ENCODE measurements around the gene PAFAH2. TPM values are rescaled to one million over a fixed set of nuclear protein-coding genes. Genes with fewer than 3 reads are reported as not detected.
A peak's percentile ranks its signal among the peaks of the same experiment; 100 is the strongest.

The PAFAH2 gene
- total RNA-seq, 1 donor from 2014 or later, result 19.4 TPM

DNA sequence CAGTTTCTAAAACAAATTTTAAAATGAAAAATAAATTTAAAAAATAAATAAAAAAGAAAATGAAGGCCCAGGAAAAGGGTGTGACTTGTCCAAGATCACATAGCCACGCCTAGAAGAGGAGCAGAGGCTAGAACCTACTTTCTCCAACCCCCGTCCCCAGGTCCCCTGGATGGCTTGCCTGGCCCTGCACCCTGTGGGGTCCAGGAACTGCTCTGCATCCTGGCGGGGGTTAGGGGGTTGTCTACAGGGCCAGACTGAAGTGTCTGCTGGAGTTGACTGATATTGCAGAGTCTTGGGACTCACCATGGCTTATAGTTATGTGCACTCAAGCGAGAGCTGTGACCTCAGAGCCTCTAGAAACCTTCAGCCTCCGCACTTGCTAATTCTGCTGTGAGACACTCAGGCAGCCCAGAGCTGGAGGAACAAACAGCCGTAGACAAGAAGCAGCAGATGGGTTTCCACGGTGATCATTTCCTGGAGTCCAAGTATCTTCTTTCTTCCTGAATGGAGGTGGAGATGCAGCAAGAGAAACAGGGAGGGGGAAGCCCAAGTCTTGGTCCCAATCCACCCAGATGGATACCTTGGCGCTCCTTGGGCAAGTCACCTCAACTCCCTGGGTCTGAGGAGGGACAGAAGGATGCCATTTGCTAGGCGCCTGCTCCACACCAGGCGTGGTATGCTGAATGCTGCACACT, 18.5 kb upstream of the PAFAH2 start:
- TF ChIP-seq, protein P1, sequence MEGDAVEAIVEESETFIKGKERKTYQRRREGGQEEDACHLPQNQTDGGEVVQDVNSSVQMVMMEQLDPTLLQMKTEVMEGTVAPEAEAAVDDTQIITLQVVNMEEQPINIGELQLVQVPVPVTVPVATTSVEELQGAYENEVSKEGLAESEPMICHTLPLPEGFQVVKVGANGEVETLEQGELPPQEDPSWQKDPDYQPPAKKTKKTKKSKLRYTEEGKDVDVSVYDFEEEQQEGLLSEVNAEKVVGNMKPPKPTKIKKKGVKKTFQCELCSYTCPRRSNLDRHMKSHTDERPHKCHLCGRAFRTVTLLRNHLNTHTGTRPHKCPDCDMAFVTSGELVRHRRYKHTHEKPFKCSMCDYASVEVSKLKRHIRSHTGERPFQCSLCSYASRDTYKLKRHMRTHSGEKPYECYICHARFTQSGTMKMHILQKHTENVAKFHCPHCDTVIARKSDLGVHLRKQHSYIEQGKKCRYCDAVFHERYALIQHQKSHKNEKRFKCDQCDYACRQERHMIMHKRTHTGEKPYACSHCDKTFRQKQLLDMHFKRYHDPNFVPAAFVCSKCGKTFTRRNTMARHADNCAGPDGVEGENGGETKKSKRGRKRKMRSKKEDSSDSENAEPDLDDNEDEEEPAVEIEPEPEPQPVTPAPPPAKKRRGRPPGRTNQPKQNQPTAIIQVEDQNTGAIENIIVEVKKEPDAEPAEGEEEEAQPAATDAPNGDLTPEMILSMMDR (IDR thresholded peaks at IDR 0.05), result no peak
- no peak overlapping the region for H3K27ac ChIP-seq

DNA sequence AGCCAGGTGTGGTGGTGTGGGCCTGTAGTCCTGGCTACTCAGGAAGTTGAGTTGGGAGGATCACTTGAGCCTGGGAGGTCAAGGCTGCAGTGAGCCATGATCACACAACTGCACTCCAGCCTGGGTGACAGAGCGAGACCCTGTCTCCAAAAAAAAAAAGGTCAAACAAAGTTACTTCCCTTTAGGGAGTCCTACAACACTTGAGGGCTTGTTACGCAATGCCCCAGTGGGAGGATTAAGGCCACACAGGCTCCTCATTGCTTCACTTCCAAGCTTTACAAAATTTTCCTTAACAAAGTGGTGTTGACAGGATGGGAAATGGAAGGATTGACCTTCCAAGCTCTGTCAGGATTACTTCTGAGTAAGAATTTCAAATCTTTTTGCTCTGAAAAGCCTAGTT, 17.5 kb upstream of the PAFAH2 start:
- DNase-seq, result peak; percentile 81
- Histone ChIP-seq H3K27ac (peak overlapping the region; percentile 31), H3K36me3 (no peaks in the 10 kb centered on the region), H3K4me1 (peaks cover 32% of the 10 kb centered on the region), H3K27me3 (ENCODE audit: low read depth) (no peaks in the 10 kb centered on the region), H3K4me3 (no peak overlapping the region), H3K9me3 (no peaks in the 10 kb centered on the region)
- peak; percentile 73 to 79 for ATAC-seq
- TF ChIP-seq, protein P1 (IDR thresholded peaks at IDR 0.05), result no peak
- intact Hi-C loops (cut with DNase I), result no loop called here

More for the DNA sequence above, 18.5 kb upstream of the PAFAH2 start:
- no peak for DNase-seq
- Histone ChIP-seq H3K36me3 (no peaks in the 10 kb centered on the region), H3K27me3 (ENCODE audit: low read depth) (no peaks in the 10 kb centered on the region), H3K9me3 (no peaks in the 10 kb centered on the region), H3K4me3 (no peak overlapping the region), H3K4me1 (peaks cover 32% of the 10 kb centered on the region)
- ATAC-seq, result no peak
- intact Hi-C loops (cut with DNase I), result no loop called here

DNA sequence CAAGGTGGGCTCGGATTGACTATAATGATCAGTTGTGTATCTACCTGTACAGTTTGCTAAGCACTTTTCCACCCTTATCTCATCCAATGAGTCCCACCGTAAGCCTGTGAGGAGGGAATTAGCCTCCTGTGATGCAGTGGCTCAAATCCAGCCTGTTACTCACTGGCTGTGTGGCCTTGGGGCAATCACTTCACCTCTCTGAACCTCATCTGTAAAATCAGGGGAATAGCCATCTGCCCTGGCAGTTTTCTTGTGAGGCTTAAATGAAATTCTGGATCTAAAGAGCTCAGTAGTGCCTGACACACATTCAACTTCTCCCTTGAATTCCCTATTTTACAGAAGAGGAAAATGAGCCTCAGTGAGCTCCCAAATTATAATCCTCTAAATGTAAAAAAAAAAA, 16.3 kb upstream of the PAFAH2 start:
- TF ChIP-seq, protein P1 (IDR thresholded peaks at IDR 0.05), result no peak
- Histone ChIP-seq H3K9me3 (no peaks in the 10 kb centered on the region), H3K27me3 (ENCODE audit: low read depth) (no peaks in the 10 kb centered on the region), H3K4me1 (peaks cover 32% of the 10 kb centered on the region), H3K4me3 (no peak overlapping the region), H3K36me3 (no peaks in the 10 kb centered on the region), H3K27ac (no peak overlapping the region)
- ATAC-seq (no peak), DNase-seq (no peak)
- intact Hi-C loops (cut with DNase I), result no loop called here

DNA sequence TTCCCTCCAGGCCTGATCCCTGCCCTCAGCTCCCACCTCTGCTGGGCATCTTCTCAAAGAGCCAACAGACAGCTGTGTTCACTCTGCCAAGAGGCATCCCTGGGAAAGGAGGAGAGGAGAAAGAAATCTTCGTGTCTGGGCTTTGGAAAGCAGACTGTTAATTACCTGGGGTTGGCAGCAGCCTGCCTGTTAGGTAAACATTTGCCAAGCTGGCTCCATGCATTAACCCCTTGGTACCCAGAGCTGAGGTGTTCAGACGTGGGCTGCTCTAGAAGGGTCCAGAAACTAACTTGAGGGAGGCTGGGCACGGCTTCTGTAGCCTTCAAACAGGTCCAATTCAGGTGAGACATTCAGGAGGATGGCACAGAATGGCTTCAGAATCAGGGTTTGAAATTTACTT, 15.0 kb upstream of the PAFAH2 start:
- intact Hi-C loops (cut with DNase I), result no loop called here
- no peak for DNase-seq
- ATAC-seq, result no peak
- Histone ChIP-seq H3K27me3 (ENCODE audit: low read depth) (no peaks in the 10 kb centered on the region), H3K4me1 (peaks cover 32% of the 10 kb centered on the region), H3K27ac (no peak overlapping the region), H3K4me3 (no peak overlapping the region), H3K9me3 (no peaks in the 10 kb centered on the region), H3K36me3 (no peaks in the 10 kb centered on the region)
- TF ChIP-seq, protein P1 (IDR thresholded peaks at IDR 0.05), result no peak

GRCh38 chr1:26010825-26011224, 13.0 kb upstream of the PAFAH2 start:
- H3K27me3 ChIP-seq (ENCODE audit: low read depth), result no peaks in the 10 kb centered on the region
- DNase-seq (no peak), ATAC-seq (peak; percentile 89 to 91)
- intact Hi-C loops (cut with DNase I), result no loop called here
- H3K9me3 ChIP-seq, result no peaks in the 10 kb centered on the region
- TF ChIP-seq, protein P1 (IDR thresholded peaks at IDR 0.05), result no peak
- no peaks in the 10 kb centered on the region for H3K36me3 ChIP-seq
- H3K4me3 ChIP-seq, result no peak overlapping the region
- H3K4me1 ChIP-seq, result peaks cover 16% of the 10 kb centered on the region
- no peak overlapping the region for H3K27ac ChIP-seq
